MM.1S (cell line): ENCODE data around the gene CPT1C.

Source experiments
- DNase-seq: peaks from one replicate; pipeline ENCODE4 v3.0.0-alpha.2; 2015
- H2AFZ ChIP-seq: fragments of 300-600 bp; sonication (generic); 2 replicates; pipeline ENCODE4 v1.6.0; 2016; ENCODE audit warnings: antibody characterized with exemption, low read length
- H3F3A ChIP-seq: fragments of 300-600 bp; sonication (generic); 2 replicates; pipeline ENCODE4 v1.6.1; 2016; ENCODE audit warnings: mild to moderate bottlenecking, antibody characterized with exemption, low read length, moderate library complexity, mixed read lengths; ENCODE audit not compliant: insufficient read depth
- H3K27ac ChIP-seq: fragments of 300-600 bp; sonication (generic); 2 replicates; pipeline ENCODE4 v1.5.1; 2016; ENCODE audit warnings: mild to moderate bottlenecking, low read length
- H3K27me3 ChIP-seq: fragments of 300-600 bp; sonication (generic); replicated peaks from 2 replicates; pipeline ENCODE4 v1.6.0; 2016; ENCODE audit warnings: low read length; ENCODE audit not compliant: insufficient read depth
- H3K36me3 ChIP-seq: fragments of 300-600 bp; sonication (generic); replicated peaks from 2 replicates; pipeline ENCODE4 v1.6.1; 2016; ENCODE audit warnings: mild to moderate bottlenecking, low read length, mixed read lengths; ENCODE audit not compliant: insufficient read depth
- H3K4me1 ChIP-seq: fragments of 300-600 bp; sonication (generic); 2 replicates; pipeline ENCODE4 v1.6.1; 2016; ENCODE audit warnings: low read length, mixed read lengths
- H3K4me2 ChIP-seq: fragments of 300-600 bp; sonication (generic); 2 replicates; pipeline ENCODE4 v1.6.0; 2016; ENCODE audit warnings: low read depth, low read length
- H3K4me3 ChIP-seq: fragments of 300-600 bp; sonication (generic); 2 replicates; pipeline ENCODE4 v1.5.1; 2016; ENCODE audit warnings: low read length, mixed read lengths
- H3K79me2 ChIP-seq: fragments of 300-600 bp; sonication (generic); 2 replicates; pipeline ENCODE4 v1.6.1; 2016; ENCODE audit warnings: mixed run types, low read length, mixed read lengths
- H3K9ac ChIP-seq: fragments of 300-600 bp; sonication (generic); 2 replicates; pipeline ENCODE4 v1.6.1; 2016; ENCODE audit warnings: low read length, mixed read lengths
- H3K9me2 ChIP-seq: fragments of 300-600 bp; sonication (generic); replicated peaks from 2 replicates; pipeline ENCODE4 v1.6.1; 2016; ENCODE audit warnings: mild to moderate bottlenecking, low read length, mixed read lengths; ENCODE audit not compliant: insufficient read depth
- H3K9me3 ChIP-seq: fragments of 300-600 bp; sonication (generic); replicated peaks from 2 replicates; pipeline ENCODE4 v1.6.1; 2016; ENCODE audit warnings: mild to moderate bottlenecking, low read length, mixed read lengths; ENCODE audit not compliant: insufficient read depth
- H4K20me1 ChIP-seq: fragments of 300-600 bp; sonication (generic); 2 replicates; pipeline ENCODE4 v1.6.1; 2016; ENCODE audit warnings: mild to moderate bottlenecking, low read length, moderate library complexity, mixed read lengths; ENCODE audit not compliant: insufficient read depth
- CTCF ChIP-seq: fragments of 300-600 bp; sonication (generic); IDR thresholded peaks from 2 replicates; pipeline ENCODE4 v1.5.1; 2016; ENCODE audit warnings: antibody characterized with exemption, low read length, mixed read lengths
- EZH2 ChIP-seq: fragments of 300-600 bp; sonication (generic); optimal IDR thresholded peaks from 2 replicates; pipeline ENCODE3; 2017; ENCODE audit warnings: low read depth, mild to moderate bottlenecking, antibody characterized with exemption, low read length, mixed read lengths
- EZH2phosphoT487 ChIP-seq: fragments of 300-600 bp; sonication (generic); IDR thresholded peaks from 2 replicates; pipeline ENCODE4 v1.6.1; 2018; ENCODE audit warnings: antibody characterized with exemption, low read length

CPT1C gene

DNA sequence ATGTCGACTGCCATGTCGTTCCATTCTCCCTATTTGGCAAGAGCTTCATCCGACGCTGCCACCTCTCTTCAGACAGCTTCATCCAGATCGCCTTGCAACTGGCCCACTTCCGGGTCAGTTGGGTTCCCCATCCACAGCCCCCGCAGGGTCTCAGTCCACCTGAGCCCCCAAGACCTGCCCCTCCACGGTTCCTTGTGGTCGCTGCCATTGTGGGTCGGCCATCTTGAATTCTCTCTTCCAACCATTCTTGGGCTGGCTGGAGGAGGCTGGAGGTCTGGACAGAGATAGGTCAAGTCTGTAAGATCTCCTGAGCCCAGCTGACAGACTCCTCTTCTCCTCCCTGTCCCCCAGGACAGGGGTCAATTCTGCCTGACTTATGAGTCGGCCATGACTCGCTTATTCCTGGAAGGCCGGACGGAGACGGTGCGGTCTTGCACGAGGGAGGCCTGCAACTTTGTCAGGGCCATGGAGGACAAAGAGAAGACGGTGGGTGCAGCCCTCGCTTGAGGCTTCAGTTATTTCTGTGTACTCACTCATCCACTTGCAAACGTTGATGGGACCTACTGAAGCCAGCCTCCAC is 19.5 kb downstream of the CPT1C start:
- peaks cover 52% of the 10 kb centered on the region for H3K27me3 ChIP-seq
- no peaks in the 10 kb centered on the region for H3K36me3 ChIP-seq
- H4K20me1 ChIP-seq, result no peaks in the 10 kb centered on the region
- H3K4me3 ChIP-seq, result no peak overlapping the region
- no peak overlapping the region for H3K9ac ChIP-seq
- H3K27ac ChIP-seq, result no peak overlapping the region
- H3F3A ChIP-seq, result no peaks in the 10 kb centered on the region
- H3K4me1 ChIP-seq, result no peaks in the 10 kb centered on the region
- H3K9me3 ChIP-seq, result no peaks in the 10 kb centered on the region
- no peak overlapping the region for H2AFZ ChIP-seq
- no peak for TF ChIP-seq EZH2
- no peak for TF ChIP-seq EZH2phosphoT487
- TF ChIP-seq CTCF, result no peak
- no peaks in the 10 kb centered on the region for H3K79me2 ChIP-seq
- H3K9me2 ChIP-seq, result no peaks in the 10 kb centered on the region
- no peak for DNase-seq
- no peak overlapping the region for H3K4me2 ChIP-seq

- peaks cover 38% of the 10 kb centered on the region for H3K27me3 ChIP-seq
- H3K79me2 ChIP-seq, result no peaks in the 10 kb centered on the region
- H3K27ac ChIP-seq, result no peak overlapping the region
- no peak overlapping the region for H3K9ac ChIP-seq
- no peak overlapping the region for H3K4me2 ChIP-seq
- no peaks in the 10 kb centered on the region for H3F3A ChIP-seq
- no peak for TF ChIP-seq EZH2phosphoT487
- DNase-seq, result no peak
- no peaks in the 10 kb centered on the region for H3K9me3 ChIP-seq
- H3K4me3 ChIP-seq, result no peak overlapping the region
- no peaks in the 10 kb centered on the region for H3K9me2 ChIP-seq
- H2AFZ ChIP-seq, result no peak overlapping the region
- no peaks in the 10 kb centered on the region for H4K20me1 ChIP-seq
- no peaks in the 10 kb centered on the region for H3K4me1 ChIP-seq
- H3K36me3 ChIP-seq, result no peaks in the 10 kb centered on the region
Observed at GRCh38 chr19:49712397-49712859, 21.5 kb downstream of the CPT1C start.

GRCh38 chr19:49713236-49713845 is 22.4 kb downstream of the CPT1C start:
- Histone ChIP-seq H3K4me2 (no peak overlapping the region), H3K9me2 (no peaks in the 10 kb centered on the region), H4K20me1 (no peaks in the 10 kb centered on the region), H3K27ac (no peak overlapping the region), H3K4me1 (no peaks in the 10 kb centered on the region), H3K9ac (no peak overlapping the region), H3K9me3 (no peaks in the 10 kb centered on the region), H3K4me3 (no peak overlapping the region), H3F3A (no peaks in the 10 kb centered on the region), H3K27me3 (peaks cover 31% of the 10 kb centered on the region), H2AFZ (no peak overlapping the region), H3K36me3 (no peaks in the 10 kb centered on the region), H3K79me2 (no peaks in the 10 kb centered on the region)
- DNase-seq, result no peak
- TF ChIP-seq EZH2, result no peak
- TF ChIP-seq CTCF, result no peak
- TF ChIP-seq EZH2phosphoT487, result no peak

DNA sequence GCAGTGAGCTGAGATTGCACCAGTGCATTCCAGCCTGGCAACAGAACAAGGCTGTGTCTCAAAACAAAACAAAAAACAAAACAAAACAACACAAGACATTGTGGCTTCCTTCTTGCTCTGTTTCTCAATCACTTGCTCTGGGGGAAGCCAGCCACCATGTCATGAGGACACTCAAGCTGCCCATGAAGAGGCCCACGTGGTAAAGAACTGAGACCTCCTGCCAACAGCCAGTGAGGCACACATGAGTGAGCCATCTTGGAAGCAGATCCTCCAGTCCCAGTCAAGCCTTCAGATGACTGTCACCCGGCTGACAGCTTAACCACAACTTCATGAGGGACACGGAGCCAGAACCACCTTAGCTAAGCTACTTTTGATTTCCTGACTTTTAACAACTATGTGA is 25.2 kb downstream of the CPT1C start:
- no peak overlapping the region for H3K9ac ChIP-seq
- no peaks in the 10 kb centered on the region for H3K4me1 ChIP-seq
- no peak overlapping the region for H3K4me3 ChIP-seq
- H3K9me3 ChIP-seq, result no peaks in the 10 kb centered on the region
- no peak overlapping the region for H2AFZ ChIP-seq
- no peak for TF ChIP-seq CTCF
- TF ChIP-seq EZH2, result no peak
- no peak for TF ChIP-seq EZH2phosphoT487
- H4K20me1 ChIP-seq, result no peaks in the 10 kb centered on the region
- no peaks in the 10 kb centered on the region for H3F3A ChIP-seq
- H3K4me2 ChIP-seq, result no peak overlapping the region
- H3K27me3 ChIP-seq, result peaks cover 14% of the 10 kb centered on the region
- DNase-seq, result no peak
- no peaks in the 10 kb centered on the region for H3K9me2 ChIP-seq
- H3K36me3 ChIP-seq, result no peaks in the 10 kb centered on the region
- H3K27ac ChIP-seq, result no peak overlapping the region
- H3K79me2 ChIP-seq, result no peaks in the 10 kb centered on the region
